GM18508 (cell line): ENCODE measurements around the gene UTP25.
"Not testable (repeated sequence)": the region's sequence is repeated elsewhere in the genome, so short reads cannot be mapped to it uniquely, and the experiment has no call there.

Experiments
- ATAC-seq: cut with Tn5 transposase; IDR thresholded peaks from one replicate; pipeline ENCODE4 v1.9.1; 2021; ENCODE audit warnings: moderate number of reproducible peaks; ENCODE audit not compliant: insufficient read depth, unreplicated experiment

UTP25 gene

DNA sequence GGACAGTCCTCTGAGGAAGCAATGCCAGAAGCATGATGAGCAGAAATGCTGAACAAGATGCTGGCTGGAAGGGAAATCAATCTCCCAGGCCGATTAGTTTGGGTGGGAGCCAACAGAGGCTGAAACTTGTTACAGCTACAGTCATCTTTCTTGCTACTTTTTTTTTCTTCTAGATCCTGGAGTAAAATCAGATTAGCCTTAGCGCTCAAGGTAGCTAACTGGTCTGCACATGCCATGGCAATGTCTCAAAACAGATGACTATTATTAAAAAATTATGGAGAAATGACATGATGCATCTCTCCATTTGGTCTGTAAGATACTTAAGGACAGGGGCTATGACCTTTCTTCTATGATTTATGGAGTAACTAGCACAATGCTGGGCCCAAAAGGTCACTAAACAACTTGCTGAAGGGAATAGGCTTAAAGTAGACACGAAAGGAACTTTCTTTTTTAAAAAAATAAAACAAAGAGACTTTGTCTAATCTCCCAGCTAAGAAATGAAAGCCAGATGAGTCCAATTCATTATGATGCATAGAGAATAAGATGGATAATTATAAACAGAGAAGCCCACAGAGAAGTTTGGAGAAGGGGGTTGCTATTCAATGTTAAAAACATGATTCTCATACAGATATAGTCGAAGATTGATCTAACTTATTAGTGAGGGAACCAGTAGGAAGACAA is 42.5 kb downstream of the UTP25 start:
- no peak for ATAC-seq

DNA sequence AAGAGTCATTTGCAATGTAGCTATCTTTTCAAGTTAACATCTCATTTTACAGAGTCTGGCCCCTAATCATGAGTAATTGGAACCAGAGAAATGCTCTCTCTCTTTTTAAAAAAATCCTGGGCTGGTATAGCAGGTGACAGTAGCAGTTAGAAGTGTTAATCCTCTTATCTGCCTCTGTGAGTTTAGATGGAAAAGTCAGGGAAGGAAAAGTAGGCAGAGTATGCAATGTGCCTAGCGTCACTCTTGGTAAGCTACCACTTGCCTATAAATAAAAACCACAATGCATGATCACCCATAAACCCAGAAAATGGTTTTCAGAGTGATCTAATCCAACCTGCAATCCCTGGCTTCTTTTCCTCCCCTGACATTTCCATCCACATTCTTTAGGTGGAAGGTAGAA is 43.2 kb downstream of the UTP25 start:
- no peak for ATAC-seq

DNA sequence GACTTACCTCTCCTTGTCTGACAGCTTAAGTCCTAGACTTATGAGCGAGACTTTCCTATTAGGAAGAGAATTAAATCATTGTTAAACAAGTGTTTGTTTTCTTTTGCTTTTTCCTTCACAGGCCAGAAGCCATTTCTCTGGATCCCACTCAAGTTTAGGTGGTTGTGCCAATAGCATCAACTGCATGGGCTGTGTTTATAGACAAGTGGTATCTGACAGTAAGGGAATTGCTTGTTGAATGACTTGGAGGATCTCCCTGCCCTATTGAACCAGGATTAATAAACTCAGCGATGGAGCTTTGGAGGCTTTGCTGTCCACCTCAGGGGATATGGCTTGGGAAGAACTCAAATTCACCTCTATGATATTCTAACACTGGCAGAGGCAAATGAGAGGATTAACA is 43.7 kb downstream of the UTP25 start:
- ATAC-seq, result no peak

DNA sequence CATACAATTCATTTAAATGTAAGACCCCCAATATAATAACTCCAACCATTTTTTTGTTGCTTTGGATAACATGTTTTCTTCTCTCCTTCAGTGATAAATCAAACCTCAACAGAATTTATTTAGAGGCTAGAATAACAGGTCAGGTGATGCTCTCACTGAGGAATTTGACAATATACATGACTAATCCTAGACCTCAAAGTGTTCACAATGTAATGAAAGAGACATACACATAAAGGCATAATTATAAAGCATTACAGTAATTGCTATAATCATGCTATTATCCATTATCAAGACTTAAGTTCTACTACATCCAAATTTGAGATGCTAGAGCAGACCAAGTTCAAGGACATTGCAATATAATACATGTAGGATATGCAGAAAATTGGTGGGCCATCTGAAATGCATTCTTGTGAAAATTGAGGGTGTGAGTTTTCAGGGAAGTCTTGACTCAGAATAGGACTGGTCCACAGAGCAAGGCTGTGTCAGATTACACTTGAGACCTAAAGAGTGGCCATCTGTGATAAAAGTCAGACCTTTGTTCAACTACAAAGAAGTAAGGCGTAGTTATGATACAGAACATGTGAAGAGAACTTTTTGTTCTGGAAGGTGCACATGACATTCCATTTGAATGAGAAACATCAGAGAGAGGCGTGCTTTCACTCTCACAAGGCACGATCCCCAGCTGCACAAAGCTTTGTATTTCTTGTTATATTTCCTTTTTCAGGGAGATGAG is 45.5 kb downstream of the UTP25 start:
- ATAC-seq, result no peak

DNA sequence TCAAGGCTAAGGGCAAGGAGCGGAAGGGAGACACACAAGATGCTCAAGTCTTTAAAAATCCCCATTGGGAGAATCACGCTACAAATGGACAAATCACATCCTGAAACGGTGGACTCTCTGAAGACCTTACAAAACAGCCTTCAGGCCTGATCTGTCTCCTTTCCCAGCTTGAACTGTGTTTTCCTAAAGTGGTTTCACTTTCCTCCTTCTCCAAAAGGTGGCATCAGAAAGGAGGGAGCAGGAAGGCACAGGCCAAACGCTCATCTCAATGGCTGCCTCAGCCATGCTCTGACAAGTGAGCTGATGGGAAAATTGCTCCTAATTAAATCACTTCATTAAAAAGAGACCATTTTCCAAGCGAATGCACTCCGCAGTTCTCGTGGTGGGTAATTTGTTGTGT is 47.7 kb downstream of the UTP25 start:
- no peak for ATAC-seq

DNA sequence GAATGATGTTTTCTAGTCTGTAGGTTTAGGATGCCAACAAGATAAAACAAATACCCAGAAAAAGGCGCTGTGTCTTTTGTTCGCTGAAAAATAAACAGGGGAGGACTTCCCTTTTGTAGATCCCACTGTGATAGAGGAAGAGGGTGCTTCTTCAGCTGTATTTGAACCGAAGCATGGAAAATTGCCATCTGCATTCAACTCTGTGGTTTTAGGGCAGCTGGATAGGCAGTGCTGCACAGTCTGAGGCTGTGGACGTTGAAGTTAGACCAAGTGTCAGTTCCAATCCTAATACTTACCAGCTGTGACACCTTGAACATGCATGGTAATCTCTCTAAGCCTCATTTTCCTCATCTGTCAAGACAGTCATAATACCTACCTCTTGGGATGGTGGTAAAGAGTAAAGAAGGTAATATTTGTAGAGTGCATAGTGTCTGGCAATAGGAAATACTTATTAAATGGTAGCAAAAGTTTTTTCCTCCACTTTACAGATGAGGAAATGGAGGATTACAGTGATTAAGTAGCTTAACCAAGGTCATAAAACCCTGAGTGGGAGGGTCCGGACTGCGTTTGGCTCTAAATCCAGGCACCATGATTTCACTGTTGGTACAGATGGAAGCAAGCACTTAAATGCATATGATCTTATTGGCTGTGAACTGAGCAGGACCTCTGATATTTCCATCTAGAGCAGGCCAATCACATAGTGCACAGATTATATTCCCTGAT is 48.5 kb downstream of the UTP25 start:
- no peak for ATAC-seq

DNA sequence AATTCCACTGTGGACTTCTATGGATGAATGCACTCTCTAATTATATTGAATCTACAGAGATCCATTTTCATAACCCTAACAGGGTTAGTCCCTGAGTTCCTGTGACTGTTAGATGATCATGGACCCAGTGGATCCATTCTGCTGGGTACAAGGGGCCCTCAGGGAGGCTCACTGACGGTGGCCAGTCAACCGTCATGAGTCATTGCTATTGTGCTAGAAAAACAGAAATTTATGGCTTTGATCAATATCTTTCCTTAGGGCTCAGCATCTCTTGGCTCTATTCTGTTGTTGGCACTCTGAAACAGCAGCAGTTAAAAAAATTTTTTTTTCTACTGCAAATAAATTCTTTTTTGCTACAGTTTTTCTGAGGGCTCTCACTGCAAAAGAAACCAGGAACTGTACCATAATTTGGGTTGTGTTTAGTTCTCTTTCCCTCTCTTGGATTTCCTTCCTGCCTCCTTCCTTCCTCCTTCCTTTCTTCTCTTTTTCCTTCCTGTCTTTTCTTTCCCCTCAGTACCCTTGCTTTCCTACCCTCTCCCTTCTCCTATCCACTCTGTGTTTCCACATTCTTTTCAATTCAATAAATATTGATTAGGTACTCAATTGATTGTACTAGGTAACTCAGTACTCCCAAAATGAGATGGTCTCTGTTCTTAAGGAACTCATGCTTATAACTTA is 49.5 kb downstream of the UTP25 start:
- ATAC-seq, result no peak

DNA sequence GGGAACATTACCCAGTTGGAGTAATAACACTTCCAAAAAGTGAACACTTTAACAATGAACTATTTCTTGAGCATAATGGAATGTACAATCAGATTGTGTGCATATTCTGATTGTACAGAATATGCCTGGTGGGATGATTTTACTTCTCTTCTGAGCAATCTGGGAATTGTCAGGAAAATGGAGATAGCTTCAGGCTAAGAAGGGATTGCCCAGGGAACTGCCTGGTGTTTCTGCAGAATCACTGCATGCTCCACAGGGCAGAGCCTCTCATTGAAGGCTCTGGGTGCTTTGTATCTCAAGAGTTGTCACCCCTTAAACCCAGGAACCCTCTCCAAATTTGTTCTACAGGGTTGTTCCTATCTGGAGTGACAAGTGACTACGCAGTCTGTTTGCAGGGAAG is 51.2 kb downstream of the UTP25 start:
- no peak for ATAC-seq

DNA sequence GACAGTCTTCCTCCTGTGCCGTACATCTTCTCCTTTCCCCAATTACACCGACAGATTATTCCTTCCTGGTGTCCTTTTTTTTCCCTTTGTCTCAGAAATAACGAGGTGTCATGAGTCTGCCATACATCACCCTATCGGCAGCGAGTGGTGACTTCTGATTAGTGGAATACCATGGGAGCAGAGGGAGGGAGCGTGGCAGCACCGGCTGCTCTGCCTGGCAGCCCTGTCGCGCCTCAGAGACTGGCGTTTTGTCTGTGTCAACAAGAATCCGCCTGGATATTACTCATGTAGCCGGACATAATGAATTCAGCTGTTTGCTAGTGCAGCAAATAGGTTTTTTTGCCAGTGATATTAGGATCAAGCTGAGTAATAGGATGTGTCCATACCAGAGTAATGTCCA is 51.8 kb downstream of the UTP25 start:
- ATAC-seq, result no peak

DNA sequence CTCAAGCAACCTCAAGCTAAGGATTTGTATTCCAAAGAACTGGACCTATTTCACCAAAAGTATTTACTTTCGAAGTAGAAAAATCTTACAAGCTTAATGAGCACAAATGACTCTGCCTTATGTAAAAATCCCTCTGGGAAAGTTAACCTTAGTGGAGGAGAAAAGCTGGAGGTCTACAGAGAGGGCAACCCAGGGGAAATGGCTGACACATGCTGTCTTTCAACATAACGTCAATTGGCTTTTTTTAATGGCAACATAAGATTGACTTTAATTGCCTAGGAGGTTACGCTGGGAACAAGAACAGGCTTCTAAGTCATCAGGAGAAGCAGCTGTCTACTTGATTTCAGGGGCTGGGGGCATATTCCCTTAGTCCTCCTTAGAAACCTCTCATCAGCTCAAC is 52.3 kb downstream of the UTP25 start:
- no peak for ATAC-seq

DNA sequence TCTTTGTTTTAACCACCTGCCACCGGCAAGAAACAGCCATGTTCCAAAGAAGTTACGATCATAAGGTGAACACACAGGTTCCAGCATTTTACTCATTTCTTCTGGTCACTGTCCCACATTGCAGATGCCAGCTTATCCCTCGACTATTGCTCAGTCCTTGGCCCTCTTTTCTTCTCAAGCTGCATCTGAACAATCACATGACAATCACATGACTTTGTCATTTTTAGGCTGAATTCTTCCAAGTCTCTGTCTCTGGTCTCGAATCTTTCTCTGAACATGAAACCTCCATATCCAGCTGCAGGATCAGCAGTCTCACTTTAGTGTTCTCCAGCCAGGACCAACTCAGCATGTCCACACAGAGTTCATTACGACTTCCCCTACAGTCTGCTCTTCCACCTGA is 53.8 kb downstream of the UTP25 start:
- no peak for ATAC-seq

DNA sequence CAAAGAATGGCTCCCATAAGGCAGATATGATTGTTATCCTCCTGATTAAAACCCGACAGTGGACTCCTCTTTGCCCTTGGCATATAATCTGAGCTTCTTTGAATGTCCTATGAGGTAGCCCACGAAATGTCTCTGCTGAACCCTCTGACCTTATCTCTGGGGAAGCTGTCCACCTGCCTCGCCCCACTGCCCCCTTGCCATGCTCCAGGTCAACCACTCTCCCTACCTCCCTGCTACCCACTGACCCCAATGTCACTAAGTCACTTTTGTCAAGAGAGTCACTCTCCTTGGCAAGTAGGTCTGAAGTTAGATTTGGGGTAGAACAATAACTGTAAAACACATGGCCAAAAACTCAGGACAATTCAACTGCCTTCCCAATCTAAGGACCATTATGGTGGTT is 54.5 kb downstream of the UTP25 start:
- no peak for ATAC-seq

DNA sequence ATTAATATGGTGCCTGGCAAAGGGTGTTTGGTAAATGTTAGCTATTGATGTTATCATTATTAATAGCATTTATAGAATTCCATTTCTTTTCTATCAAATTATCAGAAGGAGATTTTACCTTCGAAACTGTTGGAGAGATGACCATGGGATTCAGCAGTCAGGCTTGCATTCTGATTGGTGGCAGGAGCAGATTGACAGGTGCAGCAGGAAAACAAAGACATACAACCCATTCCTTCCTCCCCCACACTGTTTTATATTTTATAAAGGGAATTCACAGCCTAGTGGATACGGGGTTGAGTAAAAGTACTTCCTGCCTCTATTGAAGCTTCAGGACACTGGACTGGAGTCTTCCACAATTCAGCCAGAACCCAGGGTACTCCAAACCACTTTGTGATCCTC is 55.2 kb downstream of the UTP25 start:
- no peak for ATAC-seq

DNA sequence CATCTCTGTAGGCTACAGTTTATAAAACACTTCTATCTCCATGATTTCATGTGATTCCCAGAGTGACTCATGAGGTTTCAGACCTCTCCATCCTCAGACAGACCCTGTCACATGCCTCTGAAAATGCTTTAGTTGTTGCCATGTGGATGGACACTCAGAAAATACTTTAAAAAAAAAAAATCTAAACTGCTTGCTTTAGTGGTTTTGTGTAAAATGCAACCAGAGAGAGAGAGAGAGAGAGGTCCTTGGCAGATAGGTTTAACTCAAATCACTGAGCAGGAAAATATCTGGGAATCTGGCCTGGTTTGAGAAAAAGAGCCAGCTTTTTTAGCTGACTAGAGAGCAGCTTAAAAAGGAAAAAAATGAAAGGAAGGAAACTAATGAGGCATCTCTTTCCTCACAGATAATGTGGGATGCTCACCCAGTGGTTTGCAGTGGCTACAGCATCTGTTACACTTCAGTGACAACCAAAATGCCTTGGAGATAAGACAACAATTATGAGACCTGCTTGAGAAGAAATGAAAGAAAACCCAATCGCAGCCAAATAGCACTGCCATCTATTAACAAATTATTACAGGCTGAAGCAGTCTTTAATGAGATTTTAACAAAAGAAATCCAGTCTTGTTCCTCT is 55.7 kb downstream of the UTP25 start:
- no peak for ATAC-seq

DNA sequence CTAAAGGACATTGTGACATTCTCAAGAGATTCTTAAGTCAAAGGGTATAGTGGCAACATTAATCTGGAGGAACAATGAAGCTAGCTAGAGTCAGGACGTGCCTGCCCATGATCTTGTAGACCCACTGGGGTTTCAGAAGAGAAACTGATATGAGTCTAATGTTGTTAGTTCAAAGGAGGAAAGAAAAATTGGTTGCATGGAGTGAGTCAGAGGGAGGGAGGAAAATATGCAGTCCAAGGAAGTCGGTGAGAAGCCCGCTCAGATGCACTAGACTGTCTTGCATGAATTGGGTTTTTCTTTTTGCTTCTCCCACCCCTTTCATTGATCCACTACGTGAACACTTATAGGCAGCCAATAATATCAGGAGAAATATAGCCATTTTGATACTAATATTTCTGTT is 56.5 kb downstream of the UTP25 start:
- ATAC-seq, result no peak

DNA sequence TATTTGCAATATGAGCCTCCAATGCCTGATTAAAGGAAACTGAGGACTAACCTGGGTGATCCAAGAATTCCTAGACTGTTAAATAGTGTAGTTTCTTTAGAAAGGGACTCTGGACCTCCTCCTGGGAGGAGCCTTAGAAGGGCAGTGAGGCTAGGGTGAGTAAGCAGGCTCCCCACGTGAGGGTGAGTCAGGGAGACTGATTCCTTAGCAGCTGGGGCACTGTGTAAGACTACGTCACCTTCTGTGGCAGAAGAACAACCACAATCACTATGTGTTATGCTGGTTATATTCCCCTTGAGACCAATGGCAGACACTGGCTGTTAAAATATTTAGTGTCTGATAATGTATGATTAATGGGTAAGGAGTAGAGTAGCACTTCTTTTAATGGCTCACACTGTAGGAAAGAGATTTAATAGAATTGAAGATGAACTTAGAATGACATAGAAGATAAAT is 56.9 kb downstream of the UTP25 start:
- peak; percentile 97 for ATAC-seq

DNA sequence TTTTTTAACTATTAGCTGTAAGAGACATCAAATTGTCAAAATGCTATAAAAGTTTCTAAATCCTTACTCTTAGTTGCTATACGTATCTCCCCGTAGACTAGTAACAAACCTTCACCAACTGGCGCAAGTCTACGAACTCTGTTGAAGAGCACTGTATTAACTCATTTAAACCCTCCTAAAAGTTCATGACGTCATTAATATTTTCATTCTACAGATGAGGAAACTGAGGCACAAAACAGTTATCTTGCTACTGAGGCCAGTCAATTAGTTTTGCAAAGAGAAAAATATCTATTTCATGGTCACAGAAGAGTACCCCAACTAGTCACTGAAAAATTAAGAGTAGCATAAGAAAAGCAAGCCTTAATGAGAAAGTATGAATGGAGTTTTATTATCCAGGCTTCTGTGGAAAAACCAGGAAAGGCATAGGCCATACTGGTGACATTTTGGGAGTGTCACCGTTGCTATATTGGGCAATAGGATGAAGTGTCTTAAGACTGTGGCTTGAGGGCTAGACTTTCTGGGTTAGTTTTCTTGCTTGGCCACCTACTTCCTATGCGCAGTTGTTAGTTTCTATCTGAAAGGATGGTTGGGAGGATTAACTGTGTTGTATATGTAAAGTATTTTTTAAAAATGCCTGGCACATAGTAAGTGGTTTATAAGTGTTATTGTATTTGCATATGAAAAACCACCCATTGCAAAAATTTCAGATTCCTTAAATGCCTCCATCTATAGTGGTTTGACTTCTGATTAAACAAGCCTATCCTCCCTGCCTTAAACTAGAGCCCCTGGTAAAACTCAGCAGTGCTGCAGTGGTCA is 57.8 kb downstream of the UTP25 start:
- ATAC-seq, result no peak

DNA sequence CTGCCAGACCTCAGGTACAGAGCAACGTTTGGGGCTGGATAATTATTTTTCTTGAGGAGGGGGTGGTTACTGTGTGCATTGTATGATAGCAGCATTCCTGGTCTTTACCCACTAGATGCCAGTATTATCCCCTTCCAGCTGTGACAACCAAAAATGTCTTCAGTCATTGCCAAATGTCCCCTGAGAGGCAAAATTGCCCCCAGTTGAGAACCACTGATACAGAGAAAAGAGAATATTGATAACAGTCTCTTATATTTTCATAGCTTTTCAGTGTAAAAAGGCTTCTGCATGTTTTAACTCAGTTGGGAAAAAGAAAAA is 58.4 kb downstream of the UTP25 start:
- no peak for ATAC-seq

DNA sequence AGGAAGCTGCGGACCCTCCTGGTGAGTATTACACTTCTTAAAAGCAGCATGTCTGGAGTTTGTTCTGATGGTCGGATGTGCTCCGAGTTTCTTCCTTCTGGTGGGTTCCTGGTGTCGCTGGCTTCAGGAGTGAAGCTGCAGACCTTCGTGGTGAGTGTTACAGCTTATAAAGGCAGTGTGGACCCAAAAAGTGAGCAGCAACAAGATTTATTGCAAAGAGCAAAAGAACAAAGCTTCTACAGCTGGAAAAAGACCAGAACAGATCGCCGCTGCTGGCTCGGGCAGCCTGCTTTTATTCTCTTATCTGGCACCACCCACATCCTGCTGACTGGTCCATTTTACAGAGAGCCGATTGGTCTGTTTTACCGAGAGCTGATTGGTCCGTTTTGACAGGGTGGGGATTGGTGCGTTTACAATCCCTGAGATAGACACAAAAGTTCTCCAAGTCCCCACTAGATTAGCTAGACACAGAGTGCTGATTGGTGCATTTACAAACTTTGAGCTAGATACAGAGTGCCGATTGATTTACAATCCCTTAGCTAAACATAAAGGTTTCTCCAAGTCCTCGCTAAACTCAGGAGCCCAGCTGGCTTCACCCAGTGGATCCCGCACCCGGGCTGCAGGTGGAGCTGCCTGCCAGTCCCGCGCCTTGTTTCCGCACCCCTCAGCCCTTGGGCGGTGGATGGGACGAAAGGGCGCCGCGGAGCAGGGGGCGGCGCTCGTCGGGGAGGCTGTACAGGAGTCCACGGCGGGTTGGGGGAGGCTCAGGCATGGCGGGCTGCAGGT is 60.7 kb downstream of the UTP25 start:
- not testable (repeated sequence) for ATAC-seq
